Measurements from ENCODE around the gene SPPL2C. TPM values are rescaled to one million over a fixed set of nuclear protein-coding genes. Genes with fewer than 3 reads are reported as not detected.

SPPL2C gene
- total RNA-seq, 1 experiment from 2014 or later: not detected

DNA sequence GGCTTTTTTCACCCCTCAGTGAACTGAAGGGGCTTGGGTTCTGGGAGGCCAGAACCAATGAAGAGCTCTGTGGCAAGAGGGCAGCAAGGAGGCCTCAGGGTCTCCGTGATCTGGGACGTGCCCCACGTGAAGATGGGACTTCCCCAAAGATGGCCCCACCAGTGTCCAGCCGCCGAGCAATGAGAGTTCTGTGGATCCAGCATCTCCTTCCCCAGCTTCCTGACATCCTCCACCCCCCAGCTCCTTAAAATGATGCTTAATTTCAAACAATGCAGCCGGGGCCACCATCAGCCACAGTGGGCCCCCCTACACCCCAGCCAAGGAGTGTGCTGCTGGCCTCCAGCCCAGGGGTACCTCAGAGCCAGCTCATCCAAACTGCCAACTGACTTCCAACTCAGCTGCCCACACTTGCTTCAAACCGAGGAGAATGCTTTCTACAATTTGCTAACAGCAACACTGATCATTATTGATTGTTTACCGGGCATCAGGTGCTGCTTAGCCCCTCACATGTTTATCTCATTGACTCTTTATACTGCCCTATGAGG lies 5.9 kb upstream of the SPPL2C start:
- no peaks in the 10 kb centered on the region for H3K27me3 ChIP-seq (replicated peaks; ENCODE audit: control insufficient read depth, insufficient read depth, low read length)
- H3K9me3 ChIP-seq: no peaks in the 10 kb centered on the region
- Mint-ChIP-seq H3K27ac (ENCODE audit: unreplicated experiment) (no peak overlapping the region), H3K27me3 (ENCODE audit: insufficient read depth, unreplicated experiment) (peaks cover 25% of the 10 kb centered on the region), H3K4me1 (ENCODE audit: low read depth, unreplicated experiment) (no peaks in the 10 kb centered on the region), H3K9me3 (ENCODE audit: unreplicated experiment) (no peaks in the 10 kb centered on the region), H3K4me3 (ENCODE audit: unreplicated experiment) (no peak overlapping the region), H3K36me3 (ENCODE audit: insufficient read depth, unreplicated experiment) (peaks cover 4% of the 10 kb centered on the region)
- TF ChIP-seq, protein P1, sequence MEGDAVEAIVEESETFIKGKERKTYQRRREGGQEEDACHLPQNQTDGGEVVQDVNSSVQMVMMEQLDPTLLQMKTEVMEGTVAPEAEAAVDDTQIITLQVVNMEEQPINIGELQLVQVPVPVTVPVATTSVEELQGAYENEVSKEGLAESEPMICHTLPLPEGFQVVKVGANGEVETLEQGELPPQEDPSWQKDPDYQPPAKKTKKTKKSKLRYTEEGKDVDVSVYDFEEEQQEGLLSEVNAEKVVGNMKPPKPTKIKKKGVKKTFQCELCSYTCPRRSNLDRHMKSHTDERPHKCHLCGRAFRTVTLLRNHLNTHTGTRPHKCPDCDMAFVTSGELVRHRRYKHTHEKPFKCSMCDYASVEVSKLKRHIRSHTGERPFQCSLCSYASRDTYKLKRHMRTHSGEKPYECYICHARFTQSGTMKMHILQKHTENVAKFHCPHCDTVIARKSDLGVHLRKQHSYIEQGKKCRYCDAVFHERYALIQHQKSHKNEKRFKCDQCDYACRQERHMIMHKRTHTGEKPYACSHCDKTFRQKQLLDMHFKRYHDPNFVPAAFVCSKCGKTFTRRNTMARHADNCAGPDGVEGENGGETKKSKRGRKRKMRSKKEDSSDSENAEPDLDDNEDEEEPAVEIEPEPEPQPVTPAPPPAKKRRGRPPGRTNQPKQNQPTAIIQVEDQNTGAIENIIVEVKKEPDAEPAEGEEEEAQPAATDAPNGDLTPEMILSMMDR (IDR thresholded peaks at IDR 0.05; ENCODE audit: insufficient read depth in 1 of 2, low read depth in 1 of 2, low read length in 1 of 2, severe bottlenecking in 1 of 2, unreplicated experiment in 1 of 2): no peak
- DNase-seq: no peak
- H3K4me1 ChIP-seq: no peaks in the 10 kb centered on the region
- no peak overlapping the region for H3K4me3 ChIP-seq (ENCODE audit: low read depth, low read length)
- intact Hi-C loops (cut with micrococcal nuclease; ENCODE audit: unreplicated experiment): no loop called here
- no TSS peak for BruUV-seq (replicated peaks)
- H3K36me3 ChIP-seq (ENCODE audit: control insufficient read depth, insufficient read depth, low read length): no peaks in the 10 kb centered on the region
- ChIA-PET CTCF (interaction anchor here (0.5 to 0.6 kb wide), 2 partner anchors 10 to 197 kb away, joined by 3 to 6 read pairs; no protein-coding TSS in a partner anchor), POLR2A (no interaction called here)

DNA sequence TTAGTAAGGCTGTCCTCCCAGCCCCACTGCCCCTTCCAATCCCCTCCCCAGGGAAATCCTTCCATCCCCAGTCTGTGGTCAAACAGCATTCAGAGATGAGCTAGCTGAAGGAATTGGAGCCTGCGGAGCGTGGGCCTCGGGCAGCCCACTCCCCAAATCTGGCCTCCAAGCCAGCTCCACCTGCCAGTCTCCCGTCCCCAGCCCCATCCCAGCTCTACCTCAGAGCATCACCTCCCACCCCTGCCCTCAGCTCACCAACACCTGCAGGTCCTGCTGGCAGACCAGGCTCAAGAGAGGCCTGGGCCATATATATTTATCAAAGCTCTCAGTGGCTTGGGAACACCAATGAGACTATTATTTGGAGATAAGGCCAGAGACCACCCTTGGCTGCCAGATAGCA lies 5.2 kb upstream of the SPPL2C start:
- intact Hi-C loops (cut with micrococcal nuclease; ENCODE audit: unreplicated experiment): no loop called here
- TF ChIP-seq, protein P1 (IDR thresholded peaks at IDR 0.05; ENCODE audit: insufficient read depth in 1 of 2, low read depth in 1 of 2, low read length in 1 of 2, severe bottlenecking in 1 of 2, unreplicated experiment in 1 of 2): no peak
- H3K9me3 Mint-ChIP-seq (ENCODE audit: unreplicated experiment): no peaks in the 10 kb centered on the region
- Histone ChIP-seq H3K36me3 (ENCODE audit: control insufficient read depth, insufficient read depth, low read length) (no peaks in the 10 kb centered on the region), H3K4me1 (no peaks in the 10 kb centered on the region), H3K4me3 (ENCODE audit: low read depth, low read length) (no peak overlapping the region), H3K9me3 (no peaks in the 10 kb centered on the region), H3K27me3 (replicated peaks; ENCODE audit: control insufficient read depth, insufficient read depth, low read length) (no peaks in the 10 kb centered on the region)
- DNase-seq: no peak
- BruUV-seq (replicated peaks): no TSS peak
- no peak overlapping the region for H3K4me3 Mint-ChIP-seq (ENCODE audit: unreplicated experiment)
- H3K27ac Mint-ChIP-seq (ENCODE audit: unreplicated experiment): no peak overlapping the region
- ChIA-PET POLR2A (no interaction called here), CTCF (interaction anchor here (0.5 to 0.6 kb wide), 2 partner anchors 10 to 197 kb away, joined by 3 to 6 read pairs; no protein-coding TSS in a partner anchor)
- no peaks in the 10 kb centered on the region for H3K4me1 Mint-ChIP-seq (ENCODE audit: low read depth, unreplicated experiment)
- peaks cover 4% of the 10 kb centered on the region for H3K36me3 Mint-ChIP-seq (ENCODE audit: insufficient read depth, unreplicated experiment)
- peaks cover 21% of the 10 kb centered on the region for H3K27me3 Mint-ChIP-seq (ENCODE audit: insufficient read depth, unreplicated experiment)

DNA sequence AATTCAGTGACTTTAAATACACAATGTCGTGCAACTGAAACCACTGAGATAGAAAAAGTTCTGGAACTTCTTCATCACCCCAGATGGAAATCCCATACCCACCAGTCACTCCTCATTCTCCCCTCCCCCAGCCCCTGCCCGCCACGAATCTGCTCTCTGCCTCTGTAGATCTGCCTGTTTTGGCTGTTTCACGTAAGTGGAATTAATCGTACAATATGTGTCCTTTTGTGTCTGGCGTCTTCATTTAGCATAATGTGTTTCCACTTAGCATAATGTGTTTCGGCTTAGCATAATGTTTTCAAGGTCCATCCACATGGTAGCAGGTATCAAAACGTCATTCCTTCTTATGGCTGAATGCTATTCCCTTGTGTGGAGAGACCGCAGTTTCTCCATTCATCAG lies 3.5 kb upstream of the SPPL2C start:
- Mint-ChIP-seq H3K4me3 (ENCODE audit: unreplicated experiment) (no peak overlapping the region), H3K4me1 (ENCODE audit: low read depth, unreplicated experiment) (no peaks in the 10 kb centered on the region), H3K9me3 (ENCODE audit: unreplicated experiment) (no peaks in the 10 kb centered on the region), H3K27ac (ENCODE audit: unreplicated experiment) (no peak overlapping the region), H3K36me3 (ENCODE audit: insufficient read depth, unreplicated experiment) (peaks cover 4% of the 10 kb centered on the region), H3K27me3 (ENCODE audit: insufficient read depth, unreplicated experiment) (peaks cover 13% of the 10 kb centered on the region)
- H3K9me3 ChIP-seq: no peaks in the 10 kb centered on the region
- DNase-seq: no peak
- no peaks in the 10 kb centered on the region for H3K36me3 ChIP-seq (ENCODE audit: control insufficient read depth, insufficient read depth, low read length)
- no peak overlapping the region for H3K4me3 ChIP-seq (ENCODE audit: low read depth, low read length)
- no peaks in the 10 kb centered on the region for H3K4me1 ChIP-seq
- TF ChIP-seq, protein P1 (IDR thresholded peaks at IDR 0.05; ENCODE audit: insufficient read depth in 1 of 2, low read depth in 1 of 2, low read length in 1 of 2, severe bottlenecking in 1 of 2, unreplicated experiment in 1 of 2): no peak
- H3K27me3 ChIP-seq (replicated peaks; ENCODE audit: control insufficient read depth, insufficient read depth, low read length): no peaks in the 10 kb centered on the region
- intact Hi-C loops (cut with micrococcal nuclease; ENCODE audit: unreplicated experiment): no loop called here
- BruUV-seq (replicated peaks): no TSS peak
- ChIA-PET POLR2A (no interaction called here), CTCF (interaction anchor here (1.0 kb wide), 1 partner anchor 201 kb away, joined by 3 read pairs; no protein-coding TSS in a partner anchor)

Data from Caco-2 (cell line).